PC-9 (cell line): ENCODE data around the gene LSP1.

Experiments used
- EZH2 ChIP-seq: fragments of 200-600 bp; sonication (generic); IDR thresholded peaks from 2 replicates; pipeline ENCODE4 v1.8.0; 2017; ENCODE audit warnings: antibody characterized with exemption, low read depth
- TF ChIP-seq, protein P1 (sequence below): fragments of 200-600 bp; sonication (generic); conservative IDR thresholded peaks from 2 replicates; pipeline ENCODE4 v1.6.1; 2017; ENCODE audit warnings: mixed run types, antibody characterized with exemption, mild to moderate bottlenecking, moderate library complexity

DNA sequence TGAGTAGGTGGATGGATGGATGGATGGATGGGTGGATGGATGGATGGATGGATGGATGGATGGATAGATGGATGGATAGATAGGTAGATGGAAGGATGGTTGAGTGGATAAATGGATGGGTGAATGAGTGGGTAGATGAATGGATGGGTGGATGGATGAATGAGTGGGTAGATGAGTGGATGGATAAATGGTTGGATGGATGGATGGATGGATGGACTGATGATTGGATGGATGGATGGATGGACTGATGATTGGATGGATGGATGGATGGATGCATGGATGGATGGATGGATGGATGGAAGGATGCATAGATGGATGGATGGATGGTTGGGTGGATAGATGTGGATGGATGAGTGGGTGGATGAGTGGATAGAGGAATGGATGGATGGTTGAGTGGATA lies 31.3 kb upstream of the LSP1 start:
- TF ChIP-seq, protein P1, sequence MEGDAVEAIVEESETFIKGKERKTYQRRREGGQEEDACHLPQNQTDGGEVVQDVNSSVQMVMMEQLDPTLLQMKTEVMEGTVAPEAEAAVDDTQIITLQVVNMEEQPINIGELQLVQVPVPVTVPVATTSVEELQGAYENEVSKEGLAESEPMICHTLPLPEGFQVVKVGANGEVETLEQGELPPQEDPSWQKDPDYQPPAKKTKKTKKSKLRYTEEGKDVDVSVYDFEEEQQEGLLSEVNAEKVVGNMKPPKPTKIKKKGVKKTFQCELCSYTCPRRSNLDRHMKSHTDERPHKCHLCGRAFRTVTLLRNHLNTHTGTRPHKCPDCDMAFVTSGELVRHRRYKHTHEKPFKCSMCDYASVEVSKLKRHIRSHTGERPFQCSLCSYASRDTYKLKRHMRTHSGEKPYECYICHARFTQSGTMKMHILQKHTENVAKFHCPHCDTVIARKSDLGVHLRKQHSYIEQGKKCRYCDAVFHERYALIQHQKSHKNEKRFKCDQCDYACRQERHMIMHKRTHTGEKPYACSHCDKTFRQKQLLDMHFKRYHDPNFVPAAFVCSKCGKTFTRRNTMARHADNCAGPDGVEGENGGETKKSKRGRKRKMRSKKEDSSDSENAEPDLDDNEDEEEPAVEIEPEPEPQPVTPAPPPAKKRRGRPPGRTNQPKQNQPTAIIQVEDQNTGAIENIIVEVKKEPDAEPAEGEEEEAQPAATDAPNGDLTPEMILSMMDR, result no peak
- no peak for TF ChIP-seq EZH2
